OCI-LY7 (cell line): ENCODE measurements around the gene ARHGEF4.

Experiments used
- EZH2phosphoT487 ChIP-seq: fragments of 200-600 bp; sonication (generic); IDR thresholded peaks from 2 replicates; pipeline ENCODE4 v1.6.1; 2018; ENCODE audit warnings: low read depth, borderline replicate concordance, mild to moderate bottlenecking, mixed run types, antibody characterized with exemption, low read length, moderate library complexity, mixed read lengths
- TF ChIP-seq, protein P1 (sequence below): fragments of 200-600 bp; sonication (generic); conservative IDR thresholded peaks from 2 replicates; pipeline ENCODE4 v1.5.1; 2014; ENCODE audit warnings: mild to moderate bottlenecking, antibody characterized with exemption, low read length, moderate library complexity, mixed read lengths

DNA sequence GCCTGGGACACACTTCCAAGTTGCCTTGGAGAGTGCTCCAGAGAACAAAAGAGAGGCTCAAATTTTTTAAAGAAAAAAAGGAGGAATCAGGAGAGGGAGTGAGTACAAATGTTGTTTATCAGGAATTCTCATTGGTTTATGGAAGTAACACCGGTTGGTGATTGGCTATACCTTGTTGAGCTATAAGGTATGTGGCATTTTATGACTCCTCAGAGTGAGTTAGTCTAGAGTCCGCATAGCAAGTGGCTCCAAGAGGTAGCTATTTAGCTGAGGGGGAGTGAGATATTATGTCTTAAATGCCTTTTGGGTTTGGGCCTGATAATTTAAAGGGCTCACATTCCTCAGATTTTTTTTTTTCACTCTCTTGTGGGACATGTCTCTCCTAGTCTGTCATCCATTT lies 85.7 kb downstream of the ARHGEF4 start:
- TF ChIP-seq, protein P1, sequence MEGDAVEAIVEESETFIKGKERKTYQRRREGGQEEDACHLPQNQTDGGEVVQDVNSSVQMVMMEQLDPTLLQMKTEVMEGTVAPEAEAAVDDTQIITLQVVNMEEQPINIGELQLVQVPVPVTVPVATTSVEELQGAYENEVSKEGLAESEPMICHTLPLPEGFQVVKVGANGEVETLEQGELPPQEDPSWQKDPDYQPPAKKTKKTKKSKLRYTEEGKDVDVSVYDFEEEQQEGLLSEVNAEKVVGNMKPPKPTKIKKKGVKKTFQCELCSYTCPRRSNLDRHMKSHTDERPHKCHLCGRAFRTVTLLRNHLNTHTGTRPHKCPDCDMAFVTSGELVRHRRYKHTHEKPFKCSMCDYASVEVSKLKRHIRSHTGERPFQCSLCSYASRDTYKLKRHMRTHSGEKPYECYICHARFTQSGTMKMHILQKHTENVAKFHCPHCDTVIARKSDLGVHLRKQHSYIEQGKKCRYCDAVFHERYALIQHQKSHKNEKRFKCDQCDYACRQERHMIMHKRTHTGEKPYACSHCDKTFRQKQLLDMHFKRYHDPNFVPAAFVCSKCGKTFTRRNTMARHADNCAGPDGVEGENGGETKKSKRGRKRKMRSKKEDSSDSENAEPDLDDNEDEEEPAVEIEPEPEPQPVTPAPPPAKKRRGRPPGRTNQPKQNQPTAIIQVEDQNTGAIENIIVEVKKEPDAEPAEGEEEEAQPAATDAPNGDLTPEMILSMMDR, result no peak
- TF ChIP-seq EZH2phosphoT487, result no peak
